ENCODE results near the gene PARD3.

- TF ChIP-seq, protein P1, sequence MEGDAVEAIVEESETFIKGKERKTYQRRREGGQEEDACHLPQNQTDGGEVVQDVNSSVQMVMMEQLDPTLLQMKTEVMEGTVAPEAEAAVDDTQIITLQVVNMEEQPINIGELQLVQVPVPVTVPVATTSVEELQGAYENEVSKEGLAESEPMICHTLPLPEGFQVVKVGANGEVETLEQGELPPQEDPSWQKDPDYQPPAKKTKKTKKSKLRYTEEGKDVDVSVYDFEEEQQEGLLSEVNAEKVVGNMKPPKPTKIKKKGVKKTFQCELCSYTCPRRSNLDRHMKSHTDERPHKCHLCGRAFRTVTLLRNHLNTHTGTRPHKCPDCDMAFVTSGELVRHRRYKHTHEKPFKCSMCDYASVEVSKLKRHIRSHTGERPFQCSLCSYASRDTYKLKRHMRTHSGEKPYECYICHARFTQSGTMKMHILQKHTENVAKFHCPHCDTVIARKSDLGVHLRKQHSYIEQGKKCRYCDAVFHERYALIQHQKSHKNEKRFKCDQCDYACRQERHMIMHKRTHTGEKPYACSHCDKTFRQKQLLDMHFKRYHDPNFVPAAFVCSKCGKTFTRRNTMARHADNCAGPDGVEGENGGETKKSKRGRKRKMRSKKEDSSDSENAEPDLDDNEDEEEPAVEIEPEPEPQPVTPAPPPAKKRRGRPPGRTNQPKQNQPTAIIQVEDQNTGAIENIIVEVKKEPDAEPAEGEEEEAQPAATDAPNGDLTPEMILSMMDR (IDR thresholded peaks at IDR 0.05): no peak
- no peak for TF ChIP-seq POLR2A (IDR thresholded peaks at IDR 0.05)
Measured at GRCh38 chr10:34627331-34627730, 187.8 kb downstream of the PARD3 start.
